ENCODE results near the gene ADAMTSL1.

Gene ADAMTSL1

GRCh38 chr9:18688581-18689565 is 214.9 kb downstream of the ADAMTSL1 start:
- Histone ChIP-seq H3K4me1 (no peaks in the 10 kb centered on the region), H3K9me3 (no peaks in the 10 kb centered on the region; the same call in 1 of the 2 replicates), H3K4me3 (no peak overlapping the region), H3K36me3 (replicated peaks) (no peaks in the 10 kb centered on the region), H3K27me3 (ENCODE audit: low read depth) (no peaks in the 10 kb centered on the region)
- DNase-seq (ENCODE audit: low spot score in 2 of 2): no peak
- in situ Hi-C loops (cut with MboI; ENCODE audit: low sequenced_read_pairs): loop anchor here (25.0 kb wide), 1 partner anchor 98 kb away; no protein-coding TSS in a partner anchor

- H3K4me3 ChIP-seq: no peak overlapping the region
- in situ Hi-C loops (cut with MboI; ENCODE audit: low sequenced_read_pairs): loop anchor here (25.0 kb wide), 1 partner anchor 97 kb away; no protein-coding TSS in a partner anchor
- DNase-seq (ENCODE audit: low spot score in 2 of 2): no peak
- H3K36me3 ChIP-seq (replicated peaks): no peaks in the 10 kb centered on the region
- H3K27me3 ChIP-seq (ENCODE audit: low read depth): no peaks in the 10 kb centered on the region
- H3K4me1 ChIP-seq: no peaks in the 10 kb centered on the region
- H3K9me3 ChIP-seq: peaks cover 6% of the 10 kb centered on the region; the same call in 1 of the 2 replicates
These were observed 216.0 kb downstream of the ADAMTSL1 start for GRCh38 chr9:18689921-18690320.

GRCh38 chr9:18692268-18692667 is 218.3 kb downstream of the ADAMTSL1 start:
- peaks cover 9% of the 10 kb centered on the region; the same call in 1 of the 2 replicates for H3K9me3 ChIP-seq
- DNase-seq (ENCODE audit: low spot score in 2 of 2): no peak
- H3K4me3 ChIP-seq: no peak overlapping the region
- in situ Hi-C loops (cut with MboI; ENCODE audit: low sequenced_read_pairs): loop anchor here (25.0 kb wide), 1 partner anchor 95 kb away; no protein-coding TSS in a partner anchor
- H3K36me3 ChIP-seq (replicated peaks): no peaks in the 10 kb centered on the region
- no peaks in the 10 kb centered on the region for H3K27me3 ChIP-seq (ENCODE audit: low read depth)
- no peaks in the 10 kb centered on the region for H3K4me1 ChIP-seq

- H3K27me3 ChIP-seq (ENCODE audit: low read depth): no peaks in the 10 kb centered on the region
- no peak overlapping the region for H3K4me3 ChIP-seq
- H3K36me3 ChIP-seq (replicated peaks): no peaks in the 10 kb centered on the region
- in situ Hi-C loops (cut with MboI; ENCODE audit: low sequenced_read_pairs): loop anchor here (25.0 kb wide), 1 partner anchor 94 kb away; no protein-coding TSS in a partner anchor
- no peak for DNase-seq (ENCODE audit: low spot score in 2 of 2)
- H3K9me3 ChIP-seq: peaks cover 9% of the 10 kb centered on the region; the same call in 1 of the 2 replicates
- H3K4me1 ChIP-seq: no peaks in the 10 kb centered on the region
These were observed 219.0 kb downstream of the ADAMTSL1 start for GRCh38 chr9:18692962-18693361.

- H3K4me3 ChIP-seq: no peak overlapping the region
- no peaks in the 10 kb centered on the region for H3K36me3 ChIP-seq (replicated peaks)
- H3K9me3 ChIP-seq: peaks cover 9% of the 10 kb centered on the region; the same call in 1 of the 2 replicates
- in situ Hi-C loops (cut with MboI; ENCODE audit: low sequenced_read_pairs): loop anchor here (25.0 kb wide), 1 partner anchor 92 kb away; no protein-coding TSS in a partner anchor
- H3K4me1 ChIP-seq: no peaks in the 10 kb centered on the region
- DNase-seq (ENCODE audit: low spot score in 2 of 2): no peak
- H3K27me3 ChIP-seq (ENCODE audit: low read depth): no peaks in the 10 kb centered on the region
These were observed 221.2 kb downstream of the ADAMTSL1 start for GRCh38 chr9:18694959-18695668.

GRCh38 chr9:18698992-18699391 is 225.0 kb downstream of the ADAMTSL1 start:
- Histone ChIP-seq H3K4me1 (no peaks in the 10 kb centered on the region), H3K36me3 (replicated peaks) (no peaks in the 10 kb centered on the region), H3K4me3 (no peak overlapping the region), H3K9me3 (peaks cover 8% of the 10 kb centered on the region; the same call in 1 of the 2 replicates), H3K27me3 (ENCODE audit: low read depth) (no peaks in the 10 kb centered on the region)
- DNase-seq (ENCODE audit: low spot score in 2 of 2): no peak
- in situ Hi-C loops (cut with MboI; ENCODE audit: low sequenced_read_pairs): loop anchor here (25.0 kb wide), 1 partner anchor 88 kb away; no protein-coding TSS in a partner anchor

- no peaks in the 10 kb centered on the region for H3K36me3 ChIP-seq (replicated peaks)
- H3K4me1 ChIP-seq: no peaks in the 10 kb centered on the region
- in situ Hi-C loops (cut with MboI; ENCODE audit: low sequenced_read_pairs): loop anchor here (25.0 kb wide), 1 partner anchor 88 kb away; no protein-coding TSS in a partner anchor
- 0 out of 2 replicates have a peak, but pooled peaks cover 3% of the 10 kb centered on the region for H3K9me3 ChIP-seq
- no peaks in the 10 kb centered on the region for H3K27me3 ChIP-seq (ENCODE audit: low read depth)
- DNase-seq (ENCODE audit: low spot score in 2 of 2): no peak
- no peak overlapping the region for H3K4me3 ChIP-seq
These were observed 225.8 kb downstream of the ADAMTSL1 start for GRCh38 chr9:18699764-18700163.

GRCh38 chr9:18700714-18701113 is 226.8 kb downstream of the ADAMTSL1 start:
- H3K36me3 ChIP-seq (replicated peaks): no peaks in the 10 kb centered on the region
- no peak for DNase-seq (ENCODE audit: low spot score in 2 of 2)
- in situ Hi-C loops (cut with MboI; ENCODE audit: low sequenced_read_pairs): no loop called here

GRCh38 chr9:18703151-18703900 is 229.4 kb downstream of the ADAMTSL1 start:
- Histone ChIP-seq H3K4me1 (no peaks in the 10 kb centered on the region), H3K36me3 (replicated peaks) (no peaks in the 10 kb centered on the region), H3K9me3 (no peaks in the 10 kb centered on the region), H3K4me3 (no peak overlapping the region), H3K27me3 (ENCODE audit: low read depth) (no peaks in the 10 kb centered on the region)
- no peak for DNase-seq (ENCODE audit: low spot score in 2 of 2)
- in situ Hi-C loops (cut with MboI; ENCODE audit: low sequenced_read_pairs): no loop called here

More at GRCh38 chr9:18700714-18701113, 226.8 kb downstream of the ADAMTSL1 start:
- H3K4me3 ChIP-seq: no peak overlapping the region
- no peaks in the 10 kb centered on the region for H3K9me3 ChIP-seq
- H3K4me1 ChIP-seq: no peaks in the 10 kb centered on the region
- no peaks in the 10 kb centered on the region for H3K27me3 ChIP-seq (ENCODE audit: low read depth)

- DNase-seq (ENCODE audit: low spot score in 2 of 2): no peak
- in situ Hi-C loops (cut with MboI; ENCODE audit: low sequenced_read_pairs): no loop called here
These were observed 230.0 kb downstream of the ADAMTSL1 start for GRCh38 chr9:18703901-18704379.

GRCh38 chr9:18705796-18706392 is 231.9 kb downstream of the ADAMTSL1 start:
- Histone ChIP-seq H3K4me1 (no peaks in the 10 kb centered on the region), H3K27me3 (ENCODE audit: low read depth) (no peaks in the 10 kb centered on the region), H3K9me3 (no peaks in the 10 kb centered on the region), H3K36me3 (replicated peaks) (no peaks in the 10 kb centered on the region), H3K4me3 (no peak overlapping the region)
- in situ Hi-C loops (cut with MboI; ENCODE audit: low sequenced_read_pairs): no loop called here
- DNase-seq (ENCODE audit: low spot score in 2 of 2): peak in 1 of 2 experiments; percentile 14

More at GRCh38 chr9:18703901-18704379, 230.0 kb downstream of the ADAMTSL1 start:
- Histone ChIP-seq H3K27me3 (ENCODE audit: low read depth) (no peaks in the 10 kb centered on the region), H3K36me3 (replicated peaks) (no peaks in the 10 kb centered on the region), H3K4me1 (no peaks in the 10 kb centered on the region), H3K9me3 (no peaks in the 10 kb centered on the region), H3K4me3 (no peak overlapping the region)

GRCh38 chr9:18706648-18707047 is 232.7 kb downstream of the ADAMTSL1 start:
- H3K9me3 ChIP-seq: no peaks in the 10 kb centered on the region
- no peaks in the 10 kb centered on the region for H3K27me3 ChIP-seq (ENCODE audit: low read depth)
- no peak for DNase-seq (ENCODE audit: low spot score in 2 of 2)
- H3K4me1 ChIP-seq: no peaks in the 10 kb centered on the region
- no peaks in the 10 kb centered on the region for H3K36me3 ChIP-seq (replicated peaks)
- no peak overlapping the region for H3K4me3 ChIP-seq
- in situ Hi-C loops (cut with MboI; ENCODE audit: low sequenced_read_pairs): no loop called here

All from HAP-1 (cell line).